Panc1 (cell line): ENCODE measurements around the gene DCAF15. TPM values are rescaled to one million over a fixed set of nuclear protein-coding genes. Genes with fewer than 3 reads are reported as not detected.

Experiments used
- ATAC-seq: fragments of 200-7000 bp; cut with Tn5 transposase; 2 replicates; pipeline ENCODE4 v1.9.1; 2020; ENCODE audit warnings: mild to moderate bottlenecking, moderate library complexity
- BruUV-seq: library from RNA; stranded (reverse); fragments of 400-500 nt; replicated peaks from 2 replicates; lab custom pipeline; 2021; lab: Mats Ljungman, UMichigan
- CTCF ChIA-PET: fragments of 300-600 bp; sonication (Branson Sonifier 250); formaldehyde crosslinking; loops from one replicate; lab custom pipeline; 2022; ENCODE audit warnings: antibody characterized with exemption; lab: Charles Lee
- POLR2A ChIA-PET: fragments of 300-600 bp; sonication (Branson Sonifier 250); formaldehyde crosslinking; loops from one replicate; lab custom pipeline; 2022; ENCODE audit warnings: antibody characterized with exemption; lab: Charles Lee
- DNase-seq: peaks from one replicate; pipeline ENCODE4 v3.0.0-alpha.2; 2010; ENCODE audit warnings: low read depth, low spot score
- H3K27ac ChIP-seq: 2 replicates; pipeline ENCODE4 v1.5.1; 2011; ENCODE audit warnings: mild to moderate bottlenecking, low read length, inconsistent platforms
- H3K27me3 ChIP-seq: fragments of 200-500 bp; sonication (Bioruptor generic); 2 replicates; pipeline ENCODE4 v1.6.0; 2014; ENCODE audit warnings: low read length, inconsistent platforms; ENCODE audit not compliant: control insufficient read depth, insufficient read depth
- H3K36me3 ChIP-seq: fragments of 200-500 bp; sonication (Bioruptor generic); 2 replicates; pipeline ENCODE4 v1.5.1; 2014; ENCODE audit warnings: inconsistent platforms, mild to moderate bottlenecking, low read length, moderate library complexity; ENCODE audit not compliant: control insufficient read depth, insufficient read depth
- H3K4me1 ChIP-seq: 2 replicates; pipeline ENCODE4 v1.5.1; 2011; ENCODE audit warnings: inconsistent platforms, mild to moderate bottlenecking, low read length, moderate library complexity; ENCODE audit not compliant: control insufficient read depth, insufficient read depth
- H3K4me3 ChIP-seq, 2 experiments: 2 replicates each; pipeline ENCODE4 v1.5.1; 2011 to 2012; ENCODE audit warnings: low read depth in 2 of 2, low read length in 2 of 2, mild to moderate bottlenecking in 2 of 2, inconsistent platforms in 1 of 2, moderate library complexity in 1 of 2
- H3K9me3 ChIP-seq: fragments of 200-500 bp; sonication (Bioruptor generic); 2 replicates; pipeline ENCODE4 v1.5.1; 2014; ENCODE audit warnings: low read depth, mild to moderate bottlenecking, inconsistent platforms, low read length, moderate library complexity; ENCODE audit not compliant: control insufficient read depth, insufficient read depth
- POLR2AphosphoS5 ChIP-seq: IDR thresholded peaks from 2 replicates; pipeline ENCODE4 v1.6.1; 2012; ENCODE audit warnings: mild to moderate bottlenecking, low read depth, low read length, moderate library complexity
- REST ChIP-seq, 2 experiments: IDR thresholded peaks; 2 replicates each; pipeline ENCODE4 v1.6.1; 2011 to 2012; ENCODE audit warnings: low read depth in 2 of 2, control low read depth in 1 of 2, low read length in 1 of 2, mild to moderate bottlenecking in 1 of 2, moderate library complexity in 1 of 2; ENCODE audit not compliant: insufficient read depth in 1 of 2
- SIN3A ChIP-seq: IDR thresholded peaks from 2 replicates; pipeline ENCODE4 v1.6.1; 2012; ENCODE audit warnings: low read depth, mild to moderate bottlenecking, low read length, moderate library complexity, borderline replicate concordance; ENCODE audit not compliant: insufficient read depth
- TCF7L2 ChIP-seq: IDR thresholded peaks from 2 replicates; pipeline ENCODE4 v1.6.1; 2011; ENCODE audit warnings: mild to moderate bottlenecking, low read depth, low read length, inconsistent platforms
- in situ Hi-C: cut with HindIII; loops from 2 replicates; pipeline ENCODE4 v1.10.0; 2016; ENCODE audit warnings: low sequenced_read_pairs, low pct_unique_long_range_greater_than_20kb
- intact Hi-C: fragments of 100-400 bp; cut with micrococcal nuclease; formaldehyde crosslinking; loops from one replicate; pipeline ENCODE4 v1.10.0; 2022; ENCODE audit not compliant: unreplicated experiment
- total RNA-seq: library from RNA; stranded (reverse); gene quantifications from one replicate; pipeline ENCODE4 v1.2.1, GENCODE V29; 2021; ENCODE audit not compliant: unreplicated experiment
- TF ChIP-seq, protein P1 (sequence below): fragments of 450-650 bp; IDR thresholded peaks from 2 replicates; pipeline ENCODE4 v1.5.1; 2017; ENCODE audit warnings: mild to moderate bottlenecking

Gene DCAF15
- total RNA-seq, 1 experiment from 2014 or later, result 38.8 TPM

DNA sequence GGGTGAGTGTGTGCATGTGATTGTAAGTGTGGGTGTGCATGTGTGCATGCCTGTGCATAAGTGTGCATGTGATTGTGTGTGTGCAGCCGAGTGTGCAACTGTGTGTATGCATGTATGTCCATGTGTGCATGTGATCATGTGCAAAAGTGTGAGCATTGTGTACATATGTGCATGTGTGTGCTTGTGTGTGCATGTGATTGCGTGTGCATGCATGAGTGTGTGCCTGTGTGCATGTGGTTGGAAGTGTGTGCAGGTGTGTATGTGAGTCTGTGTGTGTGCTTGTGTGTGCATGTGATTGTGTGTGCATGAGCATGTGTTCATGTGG lies 17.6 kb upstream of the DCAF15 start:
- intact Hi-C loops, result no loop called here
- no TSS peak for BruUV-seq

GRCh38 chr19:13935765-13936510 lies 16.4 kb upstream of the DCAF15 start:
- in situ Hi-C loops, result no loop called here
- no TSS peak for BruUV-seq
- Histone ChIP-seq H3K4me3 (no peak overlapping the region), H3K4me1 (peaks cover 5% of the 10 kb centered on the region), H3K27ac (no peak overlapping the region), H3K27me3 (no peaks in the 10 kb centered on the region), H3K9me3 (no peaks in the 10 kb centered on the region), H3K36me3 (no peaks in the 10 kb centered on the region)
- POLR2A ChIA-PET, result no interaction called here
- TF ChIP-seq POLR2AphosphoS5 (no peak), TCF7L2 (no peak), SIN3A (no peak), REST (IDR thresholded peaks at IDR 0.05; ENCODE audit: insufficient read depth in 1 of 2, low read depth in 2 of 2, low read length in 1 of 2) (no peak)
- TF ChIP-seq, protein P1, sequence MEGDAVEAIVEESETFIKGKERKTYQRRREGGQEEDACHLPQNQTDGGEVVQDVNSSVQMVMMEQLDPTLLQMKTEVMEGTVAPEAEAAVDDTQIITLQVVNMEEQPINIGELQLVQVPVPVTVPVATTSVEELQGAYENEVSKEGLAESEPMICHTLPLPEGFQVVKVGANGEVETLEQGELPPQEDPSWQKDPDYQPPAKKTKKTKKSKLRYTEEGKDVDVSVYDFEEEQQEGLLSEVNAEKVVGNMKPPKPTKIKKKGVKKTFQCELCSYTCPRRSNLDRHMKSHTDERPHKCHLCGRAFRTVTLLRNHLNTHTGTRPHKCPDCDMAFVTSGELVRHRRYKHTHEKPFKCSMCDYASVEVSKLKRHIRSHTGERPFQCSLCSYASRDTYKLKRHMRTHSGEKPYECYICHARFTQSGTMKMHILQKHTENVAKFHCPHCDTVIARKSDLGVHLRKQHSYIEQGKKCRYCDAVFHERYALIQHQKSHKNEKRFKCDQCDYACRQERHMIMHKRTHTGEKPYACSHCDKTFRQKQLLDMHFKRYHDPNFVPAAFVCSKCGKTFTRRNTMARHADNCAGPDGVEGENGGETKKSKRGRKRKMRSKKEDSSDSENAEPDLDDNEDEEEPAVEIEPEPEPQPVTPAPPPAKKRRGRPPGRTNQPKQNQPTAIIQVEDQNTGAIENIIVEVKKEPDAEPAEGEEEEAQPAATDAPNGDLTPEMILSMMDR, result no peak
- CTCF ChIA-PET, result interaction anchor here (0.6 kb wide), 2 partner anchors 11 to 25 kb away, joined by 3 to 9 read pairs; no protein-coding TSS in a partner anchor
- DNase-seq (no peak), ATAC-seq (no peak)
- intact Hi-C loops, result no loop called here

More for the DNA sequence above, 17.6 kb upstream of the DCAF15 start:
- in situ Hi-C loops, result no loop called here
- TF ChIP-seq REST (IDR thresholded peaks at IDR 0.05; ENCODE audit: insufficient read depth in 1 of 2, low read depth in 2 of 2, low read length in 1 of 2) (no peak), SIN3A (no peak), TCF7L2 (no peak), POLR2AphosphoS5 (no peak)
- TF ChIP-seq, protein P1, result no peak
- Histone ChIP-seq H3K4me3 (no peak overlapping the region), H3K27me3 (no peaks in the 10 kb centered on the region), H3K36me3 (no peaks in the 10 kb centered on the region), H3K4me1 (peaks cover 5% of the 10 kb centered on the region), H3K27ac (no peak overlapping the region), H3K9me3 (no peaks in the 10 kb centered on the region)
- CTCF ChIA-PET, result no interaction called here
- DNase-seq, result no peak
- POLR2A ChIA-PET, result no interaction called here
- ATAC-seq, result no peak
